ENCODE data around the gene MEGF11. TPM values are rescaled to one million over a fixed set of nuclear protein-coding genes. Genes with fewer than 3 reads are reported as not detected.

MEGF11 gene
- total RNA-seq, 1 experiment from 2014 or later: 2.3 TPM

DNA sequence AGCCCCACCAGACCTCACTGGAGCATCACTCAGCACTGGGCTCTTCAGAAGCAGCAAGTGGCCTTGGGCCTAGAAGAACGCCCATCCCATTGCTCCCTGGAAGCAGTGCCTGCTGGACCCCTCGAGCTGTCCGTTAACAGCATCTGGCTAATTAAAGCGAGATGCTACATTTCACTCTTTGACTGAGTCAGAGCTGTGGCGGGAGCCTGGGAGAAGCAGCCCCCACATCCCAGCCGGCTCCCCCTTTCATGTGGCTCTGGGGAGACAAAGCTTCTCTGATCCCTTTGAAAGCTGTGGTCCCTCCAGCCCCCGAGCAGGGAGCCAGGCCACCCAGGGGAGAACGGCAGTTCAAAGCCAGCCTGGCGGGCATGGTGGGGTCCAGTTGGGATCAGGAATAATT, 103.7 kb downstream of the MEGF11 start (continued):
- TF ChIP-seq EZH2phosphoT487 (IDR thresholded peaks at IDR 0.05; ENCODE audit: borderline replicate concordance) (no peak), EZH2 (IDR thresholded peaks at IDR 0.05) (no peak), POLR2AphosphoS5 (IDR thresholded peaks at IDR 0.05; ENCODE audit: low read depth, low read length) (no peak), CBX3 (IDR thresholded peaks at IDR 0.05; ENCODE audit: low read depth) (no peak), ZNF274 (IDR thresholded peaks at IDR 0.05; ENCODE audit: low read depth, low read length) (no peak)

DNA sequence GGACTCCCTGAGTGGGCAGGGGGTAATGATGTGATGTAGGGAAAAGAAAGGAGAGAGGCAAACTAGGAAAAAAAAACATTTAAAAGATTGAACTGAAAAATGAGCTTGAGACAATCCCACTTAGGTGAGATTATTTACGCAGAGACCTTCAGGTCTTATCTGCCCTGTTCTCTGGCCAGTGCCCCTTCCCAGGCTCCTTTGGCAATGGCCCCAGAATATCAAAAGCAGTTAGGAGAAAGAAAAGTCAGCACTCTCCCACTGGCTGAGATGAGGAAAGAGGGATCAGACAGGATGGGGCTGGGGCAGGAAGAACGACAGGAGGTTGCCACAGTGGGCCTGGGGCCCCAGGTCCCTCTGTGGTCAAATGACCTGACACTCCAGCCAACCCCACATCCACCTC, 105.4 kb downstream of the MEGF11 start:
- Histone ChIP-seq H3K4me3 (replicated peaks in 1 of 2; ENCODE audit: low read depth in 1 of 2, low read length in 2 of 2) (no peak overlapping the region), H3K79me2 (ENCODE audit: insufficient read depth, low read length) (no peaks in the 10 kb centered on the region), H3K36me3 (ENCODE audit: control insufficient read depth in 1 of 2, insufficient read depth in 2 of 2, low read length in 2 of 2) (no peaks in the 10 kb centered on the region), H3K27ac (ENCODE audit: low read depth, low read length) (no peak overlapping the region), H3K9ac (ENCODE audit: low read length) (no peak overlapping the region), H3K9me2 (ENCODE audit: insufficient read depth) (no peaks in the 10 kb centered on the region), H3K27me3 (ENCODE audit: insufficient read depth, low read length) (no peaks in the 10 kb centered on the region), H3K4me2 (ENCODE audit: low read length) (no peak overlapping the region), H2AFZ (ENCODE audit: low read depth, low read length, poor library complexity, severe bottlenecking) (no peak overlapping the region), H3K9me3 (ENCODE audit: control insufficient read depth in 1 of 2, insufficient read depth in 1 of 2, low read depth in 1 of 2, low read length in 2 of 2) (no peaks in the 10 kb centered on the region), H4K20me1 (ENCODE audit: insufficient read depth) (no peaks in the 10 kb centered on the region), H3K4me1 (ENCODE audit: control insufficient read depth in 1 of 2, insufficient read depth in 2 of 2, low read length in 2 of 2) (peaks cover 0 to 10% of the 10 kb centered on the region in 2 experiments; a peak in 2 of 4 replicates)
- no peak for ATAC-seq
- intact Hi-C loops (cut with micrococcal nuclease): no loop called here
- POLR2A ChIA-PET: no interaction called here
- RAD21 ChIA-PET (ENCODE audit: low non-redundant PET in 1 of 2, low total read pairs in 2 of 2, uncharacterized antibody in 2 of 2, unreplicated experiment in 2 of 2): no interaction called here
- TF ChIP-seq, protein P1, sequence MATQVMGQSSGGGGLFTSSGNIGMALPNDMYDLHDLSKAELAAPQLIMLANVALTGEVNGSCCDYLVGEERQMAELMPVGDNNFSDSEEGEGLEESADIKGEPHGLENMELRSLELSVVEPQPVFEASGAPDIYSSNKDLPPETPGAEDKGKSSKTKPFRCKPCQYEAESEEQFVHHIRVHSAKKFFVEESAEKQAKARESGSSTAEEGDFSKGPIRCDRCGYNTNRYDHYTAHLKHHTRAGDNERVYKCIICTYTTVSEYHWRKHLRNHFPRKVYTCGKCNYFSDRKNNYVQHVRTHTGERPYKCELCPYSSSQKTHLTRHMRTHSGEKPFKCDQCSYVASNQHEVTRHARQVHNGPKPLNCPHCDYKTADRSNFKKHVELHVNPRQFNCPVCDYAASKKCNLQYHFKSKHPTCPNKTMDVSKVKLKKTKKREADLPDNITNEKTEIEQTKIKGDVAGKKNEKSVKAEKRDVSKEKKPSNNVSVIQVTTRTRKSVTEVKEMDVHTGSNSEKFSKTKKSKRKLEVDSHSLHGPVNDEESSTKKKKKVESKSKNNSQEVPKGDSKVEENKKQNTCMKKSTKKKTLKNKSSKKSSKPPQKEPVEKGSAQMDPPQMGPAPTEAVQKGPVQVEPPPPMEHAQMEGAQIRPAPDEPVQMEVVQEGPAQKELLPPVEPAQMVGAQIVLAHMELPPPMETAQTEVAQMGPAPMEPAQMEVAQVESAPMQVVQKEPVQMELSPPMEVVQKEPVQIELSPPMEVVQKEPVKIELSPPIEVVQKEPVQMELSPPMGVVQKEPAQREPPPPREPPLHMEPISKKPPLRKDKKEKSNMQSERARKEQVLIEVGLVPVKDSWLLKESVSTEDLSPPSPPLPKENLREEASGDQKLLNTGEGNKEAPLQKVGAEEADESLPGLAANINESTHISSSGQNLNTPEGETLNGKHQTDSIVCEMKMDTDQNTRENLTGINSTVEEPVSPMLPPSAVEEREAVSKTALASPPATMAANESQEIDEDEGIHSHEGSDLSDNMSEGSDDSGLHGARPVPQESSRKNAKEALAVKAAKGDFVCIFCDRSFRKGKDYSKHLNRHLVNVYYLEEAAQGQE (IDR thresholded peaks at IDR 0.05; ENCODE audit: low read depth): no peak
- no peak for TF ChIP-seq CTCF (IDR thresholded peaks at IDR 0.05 in 2 of 3, conservative IDR thresholded peaks at IDR 0.05 in 1 of 3; ENCODE audit: borderline replicate concordance in 1 of 3, insufficient read depth in 1 of 3, low read depth in 2 of 3, low read length in 2 of 3)
- TF ChIP-seq JUND (IDR thresholded peaks at IDR 0.05): no peak
- TF ChIP-seq TCF7L2 (IDR thresholded peaks at IDR 0.05; ENCODE audit: borderline replicate concordance, extremely low read depth, insufficient read depth, insufficient read length): no peak
- no peak for TF ChIP-seq YY1 (IDR thresholded peaks at IDR 0.05; ENCODE audit: extremely low read depth, insufficient replicate concordance, low read depth, low read length)
- no peak for TF ChIP-seq POLR2AphosphoS5 (IDR thresholded peaks at IDR 0.05; ENCODE audit: low read depth, low read length)
- TF ChIP-seq MAX (IDR thresholded peaks at IDR 0.05): no peak
- no peak for TF ChIP-seq ATF3 (IDR thresholded peaks at IDR 0.05)
- TF ChIP-seq ZBTB33 (IDR thresholded peaks at IDR 0.05; ENCODE audit: extremely low read depth, insufficient replicate concordance, low read length): no peak
- TF ChIP-seq POLR2A (IDR thresholded peaks at IDR 0.05; ENCODE audit: borderline replicate concordance, extremely low read depth, insufficient read depth, insufficient read length): no peak
- no peak for TF ChIP-seq EZH2 (IDR thresholded peaks at IDR 0.05)
- TF ChIP-seq ZFX (IDR thresholded peaks at IDR 0.05): no peak
- TF ChIP-seq RAD21 (IDR thresholded peaks at IDR 0.05; ENCODE audit: low read depth): no peak
- no peak for TF ChIP-seq CEBPB (IDR thresholded peaks at IDR 0.05; ENCODE audit: low read depth)
- CTCF ChIA-PET: no interaction called here
- no TSS peak for BruUV-seq (replicated peaks)
- no peak for DNase-seq (ENCODE audit: low read depth, low spot score)
